Chondrocyte (in vitro differentiated cells): ENCODE results near the gene ELMO1. TPM values are rescaled to one million over a fixed set of nuclear protein-coding genes. Genes with fewer than 3 reads are reported as not detected.

Experiments used
- DNase-seq: peaks from one replicate; pipeline ENCODE4 v3.0.0; 2021; ENCODE audit warnings: mixed read lengths, low spot score
- H3K27ac Mint-ChIP-seq: one replicate; pipeline ENCODE4 v1.8.0; 2021; ENCODE audit warnings: mild to moderate bottlenecking, moderate library complexity, mixed read lengths; ENCODE audit not compliant: unreplicated experiment
- H3K27me3 Mint-ChIP-seq: 2 replicates; pipeline ENCODE4 v1.8.0; 2021; ENCODE audit warnings: low read depth, mixed read lengths
- H3K36me3 Mint-ChIP-seq: 2 replicates; pipeline ENCODE4 v1.8.0; 2021; ENCODE audit warnings: low read depth, mixed read lengths
- H3K4me1 Mint-ChIP-seq: 2 replicates; pipeline ENCODE4 v1.8.0; 2021; ENCODE audit warnings: low read depth, mild to moderate bottlenecking, mixed read lengths
- H3K4me3 Mint-ChIP-seq: one replicate; pipeline ENCODE4 v1.8.0; 2021; ENCODE audit warnings: mild to moderate bottlenecking, moderate library complexity, mixed read lengths; ENCODE audit not compliant: unreplicated experiment
- H3K9me3 Mint-ChIP-seq: 2 replicates; pipeline ENCODE4 v1.8.0; 2021; ENCODE audit warnings: low read depth, mixed read lengths
- CTCF ChIP-seq: fragments of 200-600 bp; sonication (generic); IDR thresholded peaks from 2 replicates; pipeline ENCODE4 v1.5.0; 2021; ENCODE audit warnings: antibody characterized with exemption, mild to moderate bottlenecking, moderate library complexity
- total RNA-seq: library from RNA; stranded (reverse); gene quantifications from 3 replicates; pipeline ENCODE4 v1.2.1, GENCODE V29; 2021

ELMO1 gene
- total RNA-seq, 1 donor from 2014 or later = 0.42 TPM

DNA sequence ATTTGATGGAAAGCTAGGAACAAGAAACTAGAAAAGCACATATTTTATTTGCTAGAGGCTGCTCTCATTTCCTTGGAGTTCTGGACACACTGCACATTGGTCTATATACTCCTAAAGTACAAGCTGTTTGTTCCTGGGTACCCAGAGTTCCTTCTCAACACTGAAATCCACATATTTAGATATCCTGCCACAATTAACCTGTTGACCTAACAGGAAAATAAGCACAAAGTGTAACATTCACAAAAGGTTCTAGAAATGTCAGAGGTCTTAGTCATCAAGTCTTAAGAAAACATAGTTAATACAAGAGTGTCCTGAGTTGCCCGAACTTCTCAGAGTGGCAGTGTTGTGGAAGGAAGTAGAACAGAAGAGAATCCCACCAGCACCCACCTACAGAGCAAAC is 115.6 kb downstream of the ELMO1 start:
- Mint-ChIP-seq H3K27me3 (peaks cover 4% of the 10 kb centered on the region), H3K4me1 (peaks cover 6% of the 10 kb centered on the region)

DNA sequence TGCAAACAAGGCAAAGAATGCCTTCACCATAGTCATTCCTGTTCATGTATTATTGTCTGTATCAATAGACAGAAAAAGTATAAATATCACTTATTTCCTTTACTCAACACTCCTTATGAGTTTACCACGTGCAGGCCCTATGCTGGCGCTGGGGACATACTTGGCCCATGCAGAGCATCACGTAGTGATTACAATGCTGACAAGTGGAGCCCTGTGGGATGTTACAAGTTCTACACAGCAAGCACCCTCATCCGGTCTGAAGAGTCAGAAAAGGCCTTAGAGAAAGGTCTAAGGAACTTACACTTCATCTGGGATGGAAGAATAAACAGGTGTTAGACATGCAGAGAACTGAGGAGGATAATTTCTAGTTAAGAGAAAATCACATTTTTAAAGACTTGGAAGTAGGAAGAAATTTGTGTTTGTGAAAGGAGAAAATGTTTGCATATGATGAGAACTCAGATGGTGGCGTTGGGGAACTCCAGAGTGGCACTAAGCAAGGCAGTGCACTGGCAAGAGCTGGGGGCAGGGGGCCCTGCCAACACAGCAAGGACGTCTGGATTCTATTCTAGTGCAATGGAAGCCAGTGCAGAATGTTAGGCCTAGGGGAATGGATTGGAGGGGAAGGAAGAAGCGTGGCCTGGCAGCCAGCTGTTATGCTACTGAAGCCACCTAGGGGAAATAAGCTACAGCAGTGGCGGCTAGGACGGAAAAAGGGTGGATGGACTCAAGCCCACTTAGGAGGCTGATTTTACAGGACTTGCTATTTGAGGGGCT is 116.2 kb downstream of the ELMO1 start:
- Mint-ChIP-seq H3K4me1 (peaks cover 6% of the 10 kb centered on the region), H3K36me3 (no peaks in the 10 kb centered on the region), H3K27me3 (peaks cover 4% of the 10 kb centered on the region), H3K27ac (no peak overlapping the region), H3K4me3 (no peak overlapping the region), H3K9me3 (peaks cover 18% of the 10 kb centered on the region)
- TF ChIP-seq CTCF = no peak
- DNase-seq = no peak

More for the DNA sequence above, 115.6 kb downstream of the ELMO1 start:
- no peak for DNase-seq
- Mint-ChIP-seq H3K27ac (no peak overlapping the region), H3K9me3 (peaks cover 18% of the 10 kb centered on the region), H3K36me3 (no peaks in the 10 kb centered on the region), H3K4me3 (no peak overlapping the region)
- no peak for TF ChIP-seq CTCF

DNA sequence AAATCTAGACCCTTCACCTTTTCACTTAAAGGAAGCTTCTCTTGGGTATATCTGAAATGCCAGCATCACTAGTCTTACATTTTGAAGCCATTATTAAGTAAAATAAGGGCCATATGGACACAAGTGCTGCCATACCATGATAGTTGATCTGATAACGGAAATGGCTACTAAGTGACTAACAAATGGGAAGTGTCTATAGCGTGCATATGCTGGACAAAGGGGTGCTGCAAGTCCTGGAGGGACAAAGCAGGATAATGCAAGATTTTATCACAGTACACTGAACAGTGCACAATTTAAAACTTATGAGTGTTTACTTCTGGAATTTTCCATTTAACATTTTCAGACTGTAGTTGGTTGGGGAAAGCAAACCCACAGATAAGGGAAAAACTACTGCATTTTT is 117.9 kb downstream of the ELMO1 start:
- H3K36me3 Mint-ChIP-seq = no peaks in the 10 kb centered on the region
- no peak overlapping the region for H3K27ac Mint-ChIP-seq
- no peak for DNase-seq
- peaks cover 6% of the 10 kb centered on the region for H3K4me1 Mint-ChIP-seq
- TF ChIP-seq CTCF = no peak
- peaks cover 4% of the 10 kb centered on the region for H3K27me3 Mint-ChIP-seq
- H3K9me3 Mint-ChIP-seq = peaks cover 11% of the 10 kb centered on the region
- no peak overlapping the region for H3K4me3 Mint-ChIP-seq

- Mint-ChIP-seq H3K4me3 (no peak overlapping the region), H3K4me1 (peaks cover 6% of the 10 kb centered on the region), H3K27ac (no peak overlapping the region), H3K36me3 (no peaks in the 10 kb centered on the region), H3K9me3 (peaks cover 11% of the 10 kb centered on the region), H3K27me3 (peaks cover 4% of the 10 kb centered on the region)
- no peak for DNase-seq
- no peak for TF ChIP-seq CTCF
Measured at GRCh38 chr7:37329940-37330339, 118.7 kb downstream of the ELMO1 start.

DNA sequence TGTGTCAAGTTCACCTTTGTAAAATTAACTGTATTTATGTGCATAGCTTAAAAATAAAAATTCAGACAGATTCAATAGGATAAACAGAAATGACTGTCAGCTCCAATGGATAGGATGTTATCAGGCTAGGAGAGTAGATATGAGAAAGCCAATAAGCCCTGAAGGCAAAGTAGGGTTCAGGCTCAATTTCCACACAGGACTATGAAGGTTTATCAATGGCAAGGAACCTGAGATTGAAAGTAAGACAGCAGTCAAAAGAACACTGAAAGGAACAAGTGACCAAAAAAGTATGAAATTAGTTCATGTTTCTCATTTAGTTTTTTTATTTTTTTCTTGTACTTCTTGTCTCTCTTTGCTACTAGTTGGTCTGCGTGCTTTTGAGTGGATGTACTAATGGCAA is 121.4 kb downstream of the ELMO1 start:
- peaks cover 11% of the 10 kb centered on the region for H3K9me3 Mint-ChIP-seq
- H3K27ac Mint-ChIP-seq = no peak overlapping the region

More for the DNA sequence above, 121.4 kb downstream of the ELMO1 start:
- Mint-ChIP-seq H3K4me1 (no peaks in the 10 kb centered on the region), H3K4me3 (no peak overlapping the region), H3K36me3 (no peaks in the 10 kb centered on the region), H3K27me3 (peaks cover 4% of the 10 kb centered on the region)
- TF ChIP-seq CTCF = no peak
- DNase-seq = no peak
